Endodermal cell (in vitro differentiated cells): Measurements from ENCODE around the gene CYLD. TPM values are rescaled to one million over a fixed set of nuclear protein-coding genes. Genes with fewer than 3 reads are reported as not detected.
A peak's percentile ranks its signal among the peaks of the same experiment; 100 is the strongest.

Experiments
- DNase-seq: peaks from one replicate; pipeline ENCODE4 v3.0.0-alpha.2; 2017
- H3K27ac ChIP-seq: 2 replicates; pipeline ENCODE4 v1.5.1; 2013; ENCODE audit warnings: mild to moderate bottlenecking, low read depth, low read length, moderate library complexity
- H3K27me3 ChIP-seq: 2 replicates; pipeline ENCODE4 v1.6.1; 2013; ENCODE audit warnings: mild to moderate bottlenecking, low read length, moderate library complexity; ENCODE audit not compliant: insufficient read depth, control insufficient read depth, poor library complexity, severe bottlenecking
- H3K36me3 ChIP-seq: 2 replicates; pipeline ENCODE4 v1.7.0; 2013; ENCODE audit warnings: mild to moderate bottlenecking, low read length, moderate library complexity; ENCODE audit not compliant: control insufficient read depth, insufficient read depth
- H3K4me1 ChIP-seq: one replicate; pipeline ENCODE4 v1.7.0; 2013; ENCODE audit warnings: low read length; ENCODE audit not compliant: control insufficient read depth, insufficient read depth
- H3K4me3 ChIP-seq: 2 replicates; pipeline ENCODE4 v1.5.1; 2013; ENCODE audit warnings: mild to moderate bottlenecking, low read length, moderate library complexity
- H3K9ac ChIP-seq: 2 replicates; pipeline ENCODE4 v1.6.1; 2013; ENCODE audit warnings: mild to moderate bottlenecking, low read length, moderate library complexity; ENCODE audit not compliant: poor library complexity, severe bottlenecking; ENCODE audit errors: extremely low read depth
- H3K9me3 ChIP-seq: 2 replicates; pipeline ENCODE4 v1.6.1; 2013; ENCODE audit warnings: mild to moderate bottlenecking, low read length, moderate library complexity; ENCODE audit not compliant: control insufficient read depth
- H3K27ac Mint-ChIP-seq: 2 replicates; pipeline ENCODE4 v1.8.0; 2020; ENCODE audit warnings: mixed read lengths
- H3K27me3 Mint-ChIP-seq: 2 replicates; pipeline ENCODE4 v1.8.0; 2021; ENCODE audit warnings: mild to moderate bottlenecking, mixed read lengths; ENCODE audit not compliant: insufficient read depth
- H3K36me3 Mint-ChIP-seq: 2 replicates; pipeline ENCODE4 v1.8.0; 2020; ENCODE audit warnings: low read depth, mixed read lengths
- H3K4me1 Mint-ChIP-seq: 2 replicates; pipeline ENCODE4 v1.8.0; 2020; ENCODE audit warnings: mixed read lengths
- H3K4me3 Mint-ChIP-seq: 2 replicates; pipeline ENCODE4 v1.8.0; 2020; ENCODE audit warnings: mild to moderate bottlenecking, moderate library complexity, mixed read lengths
- H3K9me3 Mint-ChIP-seq: 2 replicates; pipeline ENCODE4 v1.8.0; 2020; ENCODE audit warnings: mild to moderate bottlenecking, mixed read lengths
- CTCF ChIP-seq: fragments of 200-600 bp; sonication (generic); conservative IDR thresholded peaks from 2 replicates; pipeline ENCODE4 v1.5.0; 2021; ENCODE audit warnings: antibody characterized with exemption, mild to moderate bottlenecking
- WGBS, 2 experiments: methylation state at CpG; one replicate each; pipeline versions ENCODE4 v1.1.5 to v1.1.7; 2013; ENCODE audit warnings: missing lambda C conversion rate in 2 of 2, mixed read lengths in 1 of 2; ENCODE audit not compliant: insufficient coverage in 1 of 2, insufficient read length in 1 of 2; 5-methylcytosine and 5-hydroxymethylcytosine counted together
- total RNA-seq, 2 donors: library from RNA; stranded (reverse); fragmentation: NEBNext Ultra II Directional in 1 of 2; extraction: Animal tissue kit (Norgen Biotek cat#: 25700) in 1 of 2; gene quantifications; 2 replicates in 1 of 2; 3 replicates in 1 of 2; pipeline ENCODE4 v1.2.1, GENCODE V29; 2021

The CYLD gene
- total RNA-seq, 2 donors from 2014 or later = 12.7 TPM

- Mint-ChIP-seq H3K4me1 (peaks cover 35% of the 10 kb centered on the region), H3K4me3 (peak overlapping the region; percentile 44), H3K27me3 (no peaks in the 10 kb centered on the region), H3K9me3 (no peaks in the 10 kb centered on the region), H3K36me3 (no peaks in the 10 kb centered on the region), H3K27ac (peak overlapping the region; percentile 75)
- TF ChIP-seq CTCF = peak; percentile 97
- Histone ChIP-seq H3K4me3 (peak overlapping the region; percentile 76), H3K36me3 (no peaks in the 10 kb centered on the region), H3K9me3 (no peaks in the 10 kb centered on the region), H3K27me3 (no peaks in the 10 kb centered on the region), H3K9ac (no peak overlapping the region), H3K4me1 (no peaks in the 10 kb centered on the region), H3K27ac (no peak overlapping the region)
- DNase-seq = peak; percentile 95
- WGBS, 2 experiments = 27 to 37% methylated on average over 19 to 25 of the region's 26 CpGs
These were observed 64.5 kb downstream of the CYLD start for GRCh38 chr16:50806099-50807062.

GRCh38 chr16:50808929-50809538 lies 67.1 kb downstream of the CYLD start:
- Histone ChIP-seq H3K27ac (no peak overlapping the region), H3K27me3 (no peaks in the 10 kb centered on the region), H3K9ac (no peak overlapping the region), H3K36me3 (no peaks in the 10 kb centered on the region), H3K4me3 (no peak overlapping the region), H3K4me1 (no peaks in the 10 kb centered on the region), H3K9me3 (no peaks in the 10 kb centered on the region)
- no peak for TF ChIP-seq CTCF
- peaks cover 23% of the 10 kb centered on the region for H3K4me1 Mint-ChIP-seq
- no peaks in the 10 kb centered on the region for H3K36me3 Mint-ChIP-seq
- H3K4me3 Mint-ChIP-seq = no peak overlapping the region
- DNase-seq = peak; percentile 61
- no peaks in the 10 kb centered on the region for H3K9me3 Mint-ChIP-seq
- 65 to 70% methylated on average over 5 to 9 of the region's 9 CpGs for WGBS, 2 experiments
- no peak overlapping the region for H3K27ac Mint-ChIP-seq
- peaks cover 2% of the 10 kb centered on the region for H3K27me3 Mint-ChIP-seq

- Mint-ChIP-seq H3K4me3 (no peak overlapping the region), H3K27ac (no peak overlapping the region), H3K9me3 (no peaks in the 10 kb centered on the region), H3K27me3 (peaks cover 2% of the 10 kb centered on the region), H3K4me1 (peaks cover 18% of the 10 kb centered on the region), H3K36me3 (no peaks in the 10 kb centered on the region)
- 73 to 100% methylated on average over 1 to 6 of the region's 6 CpGs for WGBS, 2 experiments
- TF ChIP-seq CTCF = no peak
- no peak for DNase-seq
- Histone ChIP-seq H3K9ac (no peak overlapping the region), H3K27ac (no peak overlapping the region), H3K4me3 (no peak overlapping the region), H3K9me3 (no peaks in the 10 kb centered on the region), H3K36me3 (no peaks in the 10 kb centered on the region), H3K4me1 (no peaks in the 10 kb centered on the region), H3K27me3 (no peaks in the 10 kb centered on the region)
These were observed 67.7 kb downstream of the CYLD start for GRCh38 chr16:50809561-50809960.
